OCI-LY7 (cell line): ENCODE data around the gene NDP. TPM values are rescaled to one million over a fixed set of nuclear protein-coding genes. Genes with fewer than 3 reads are reported as not detected.

Experiments
- BruUV-seq: library from RNA; stranded (reverse); fragments of 400-500 nt; replicated peaks from 2 replicates; lab custom pipeline; 2021; lab: Mats Ljungman, UMichigan
- CTCF ChIA-PET: fragments of 300-600 bp; sonication (Branson Sonifier 250); formaldehyde crosslinking; loops from one replicate; lab custom pipeline; 2022; ENCODE audit warnings: antibody characterized with exemption; ENCODE audit not compliant: unreplicated experiment; lab: Charles Lee
- POLR2A ChIA-PET: fragments of 300-600 bp; sonication (Branson Sonifier 250); formaldehyde crosslinking; loops from one replicate; lab custom pipeline; 2022; ENCODE audit warnings: antibody characterized with exemption; lab: Charles Lee
- DNase-seq: peaks from one replicate; pipeline ENCODE4 v3.0.0-alpha.2; 2015; ENCODE audit warnings: low spot score
- H2AFZ ChIP-seq: fragments of 200-600 bp; sonication (generic), shearing (Covaris generic); 2 replicates; pipeline ENCODE4 v1.6.1; 2014; ENCODE audit warnings: mild to moderate bottlenecking, antibody characterized with exemption, low read length, moderate library complexity
- H3K27ac ChIP-seq: fragments of 200-600 bp; sonication (generic); 2 replicates; pipeline ENCODE4 v1.5.1; 2014; ENCODE audit warnings: mixed run types, low read depth, mild to moderate bottlenecking, moderate library complexity, low read length, inconsistent platforms; ENCODE audit not compliant: poor library complexity, severe bottlenecking
- H3K36me3 ChIP-seq: fragments of 200-600 bp; sonication (generic); 2 replicates; pipeline ENCODE4 v1.6.1; 2014; ENCODE audit warnings: mild to moderate bottlenecking, antibody characterized with exemption, low read length, moderate library complexity, mixed read lengths; ENCODE audit not compliant: insufficient read depth
- H3K4me1 ChIP-seq: fragments of 200-600 bp; sonication (generic); 2 replicates; pipeline ENCODE4 v1.5.1; 2014; ENCODE audit warnings: mild to moderate bottlenecking, low read length; ENCODE audit not compliant: insufficient read depth, poor library complexity, severe bottlenecking
- H3K4me2 ChIP-seq: fragments of 200-600 bp; sonication (generic); 2 replicates; pipeline ENCODE4 v1.6.1; 2014; ENCODE audit warnings: mild to moderate bottlenecking, low read length
- H3K4me3 ChIP-seq: fragments of 200-600 bp; sonication (generic); 2 replicates; pipeline ENCODE4 v1.5.1; 2014; ENCODE audit warnings: mild to moderate bottlenecking, low read depth, low read length; ENCODE audit not compliant: poor library complexity, severe bottlenecking
- H3K79me2 ChIP-seq: fragments of 200-600 bp; sonication (generic); 2 replicates; pipeline ENCODE4 v1.6.1; 2016; ENCODE audit warnings: low read depth, mild to moderate bottlenecking, low read length, moderate library complexity, mixed read lengths; ENCODE audit not compliant: insufficient read depth
- H3K9me2 ChIP-seq: fragments of 200-600 bp; sonication (generic); 2 replicates; pipeline ENCODE4 v1.6.1; 2016; ENCODE audit warnings: mild to moderate bottlenecking, low read length, mixed read lengths; ENCODE audit not compliant: insufficient read depth
- H3K9me3 ChIP-seq: fragments of 200-600 bp; sonication (generic); 2 replicates; pipeline ENCODE4 v1.6.1; 2014; ENCODE audit warnings: mild to moderate bottlenecking, mixed run types, low read length, mixed read lengths
- H4K20me1 ChIP-seq: fragments of 200-600 bp; sonication (generic); 2 replicates; pipeline ENCODE4 v1.6.1; 2014; ENCODE audit warnings: mild to moderate bottlenecking, antibody characterized with exemption, low read length, moderate library complexity, mixed read lengths; ENCODE audit not compliant: insufficient read depth
- EZH2phosphoT487 ChIP-seq: fragments of 200-600 bp; sonication (generic); IDR thresholded peaks from 2 replicates; pipeline ENCODE4 v1.6.1; 2018; ENCODE audit warnings: low read depth, borderline replicate concordance, mild to moderate bottlenecking, mixed run types, antibody characterized with exemption, low read length, moderate library complexity, mixed read lengths
- intact Hi-C: fragments of 100-400 bp; cut with micrococcal nuclease; formaldehyde crosslinking; loops from one replicate; pipeline ENCODE4 v1.10.0; 2022; ENCODE audit not compliant: unreplicated experiment
- total RNA-seq, 2 experiments: library from RNA; depleted of rRNA in 1 of 2; stranded (reverse); fragments of >200 nt in 1 of 2; shearing (Covaris generic) in 1 of 2; gene quantifications; 2 replicates each; pipeline ENCODE4 v1.2.3, GENCODE V29; 2014 to 2022
- TF ChIP-seq, protein P1 (sequence below): fragments of 200-600 bp; sonication (generic); conservative IDR thresholded peaks from 2 replicates; pipeline ENCODE4 v1.5.1; 2014; ENCODE audit warnings: mild to moderate bottlenecking, antibody characterized with exemption, low read length, moderate library complexity, mixed read lengths

NDP gene
- total RNA-seq, 2 experiments from 2014 or later, result not detected

DNA sequence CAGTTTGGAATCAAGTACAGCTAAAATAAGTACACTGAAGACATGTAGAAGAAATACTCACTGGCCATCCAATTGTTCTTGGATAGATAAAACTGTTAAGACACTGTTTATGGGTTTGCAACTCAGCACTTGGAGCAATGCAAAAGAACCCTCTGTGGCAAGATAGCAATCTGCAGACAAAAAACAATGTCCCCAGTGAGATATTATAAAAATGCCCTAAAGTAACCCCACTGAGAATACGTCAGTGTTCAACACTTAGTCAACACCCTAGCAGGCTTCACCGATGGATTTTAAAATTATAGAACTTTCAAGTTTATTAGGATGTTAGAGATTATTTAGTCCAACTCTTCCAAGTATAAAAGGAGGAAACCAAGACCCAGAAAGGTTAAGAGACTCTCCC lies 47.5 kb upstream of the NDP start:
- ChIA-PET CTCF (no interaction called here), POLR2A (no interaction called here)
- Histone ChIP-seq H3K4me2 (no peak overlapping the region), H3K27ac (no peak overlapping the region), H3K4me1 (no peaks in the 10 kb centered on the region), H3K9me2 (no peaks in the 10 kb centered on the region), H4K20me1 (no peaks in the 10 kb centered on the region), H2AFZ (no peak overlapping the region), H3K36me3 (no peaks in the 10 kb centered on the region), H3K9me3 (no peaks in the 10 kb centered on the region), H3K79me2 (no peaks in the 10 kb centered on the region), H3K4me3 (no peak overlapping the region)
- no peak for TF ChIP-seq EZH2phosphoT487
- TF ChIP-seq, protein P1, sequence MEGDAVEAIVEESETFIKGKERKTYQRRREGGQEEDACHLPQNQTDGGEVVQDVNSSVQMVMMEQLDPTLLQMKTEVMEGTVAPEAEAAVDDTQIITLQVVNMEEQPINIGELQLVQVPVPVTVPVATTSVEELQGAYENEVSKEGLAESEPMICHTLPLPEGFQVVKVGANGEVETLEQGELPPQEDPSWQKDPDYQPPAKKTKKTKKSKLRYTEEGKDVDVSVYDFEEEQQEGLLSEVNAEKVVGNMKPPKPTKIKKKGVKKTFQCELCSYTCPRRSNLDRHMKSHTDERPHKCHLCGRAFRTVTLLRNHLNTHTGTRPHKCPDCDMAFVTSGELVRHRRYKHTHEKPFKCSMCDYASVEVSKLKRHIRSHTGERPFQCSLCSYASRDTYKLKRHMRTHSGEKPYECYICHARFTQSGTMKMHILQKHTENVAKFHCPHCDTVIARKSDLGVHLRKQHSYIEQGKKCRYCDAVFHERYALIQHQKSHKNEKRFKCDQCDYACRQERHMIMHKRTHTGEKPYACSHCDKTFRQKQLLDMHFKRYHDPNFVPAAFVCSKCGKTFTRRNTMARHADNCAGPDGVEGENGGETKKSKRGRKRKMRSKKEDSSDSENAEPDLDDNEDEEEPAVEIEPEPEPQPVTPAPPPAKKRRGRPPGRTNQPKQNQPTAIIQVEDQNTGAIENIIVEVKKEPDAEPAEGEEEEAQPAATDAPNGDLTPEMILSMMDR, result no peak
- intact Hi-C loops, result no loop called here
- no peak for DNase-seq
- BruUV-seq, result no TSS peak

DNA sequence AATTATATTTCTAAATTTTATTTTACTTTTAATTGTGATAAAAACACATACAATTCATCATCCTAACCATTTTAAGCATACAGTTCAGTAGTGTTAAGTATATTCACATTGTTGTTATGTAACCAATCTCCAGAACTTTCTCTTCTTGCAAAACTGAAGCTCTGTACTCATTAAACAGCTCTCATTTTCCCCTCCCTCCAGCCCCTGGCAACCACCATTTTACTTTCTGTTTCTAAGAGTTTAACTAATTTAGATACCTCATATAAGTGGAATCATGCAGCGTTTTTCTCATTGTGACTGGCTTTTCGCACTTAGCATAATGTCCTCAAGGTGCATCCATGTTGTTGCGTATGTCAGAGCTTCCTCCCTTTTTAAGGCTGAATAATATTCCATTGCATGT lies 46.7 kb upstream of the NDP start:
- Histone ChIP-seq H3K4me2 (no peak overlapping the region), H3K36me3 (no peaks in the 10 kb centered on the region), H3K4me1 (no peaks in the 10 kb centered on the region), H3K27ac (no peak overlapping the region), H2AFZ (no peak overlapping the region), H3K9me3 (no peaks in the 10 kb centered on the region), H4K20me1 (no peaks in the 10 kb centered on the region), H3K9me2 (no peaks in the 10 kb centered on the region), H3K4me3 (no peak overlapping the region), H3K79me2 (no peaks in the 10 kb centered on the region)
- TF ChIP-seq, protein P1, result no peak
- no peak for TF ChIP-seq EZH2phosphoT487
- ChIA-PET POLR2A (interaction anchor here (0.6 kb wide), 1 partner anchor 19 kb away, joined by 3 read pairs; no protein-coding TSS in a partner anchor), CTCF (no interaction called here)
- no peak for DNase-seq
- no TSS peak for BruUV-seq
- intact Hi-C loops, result no loop called here

DNA sequence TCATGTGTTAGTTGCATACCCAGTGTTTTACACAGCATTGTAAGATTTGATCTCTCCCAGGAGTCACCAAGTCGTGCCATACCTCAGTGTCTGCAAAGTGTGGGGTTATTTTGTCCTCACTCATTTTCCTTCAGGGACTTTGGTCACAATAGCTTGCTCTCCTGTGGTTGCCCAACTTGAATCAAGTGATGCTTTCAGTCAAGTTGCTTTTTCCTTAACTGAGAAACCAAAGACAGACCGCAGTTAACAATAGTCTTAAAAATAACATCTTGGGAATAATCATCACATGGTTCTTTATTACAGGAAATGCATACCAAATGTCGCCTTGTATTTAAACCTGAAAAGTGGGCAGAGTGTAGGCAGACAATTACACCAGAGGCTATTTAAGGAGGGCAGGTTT lies 44.5 kb upstream of the NDP start:
- no peak overlapping the region for H3K4me2 ChIP-seq
- H4K20me1 ChIP-seq, result no peaks in the 10 kb centered on the region
- TF ChIP-seq, protein P1, result no peak
- no peak for TF ChIP-seq EZH2phosphoT487
- CTCF ChIA-PET, result no interaction called here
- no peak overlapping the region for H2AFZ ChIP-seq
- DNase-seq, result no peak
- intact Hi-C loops, result no loop called here
- no peaks in the 10 kb centered on the region for H3K4me1 ChIP-seq
- no peaks in the 10 kb centered on the region for H3K9me2 ChIP-seq
- no peak overlapping the region for H3K4me3 ChIP-seq
- no peak overlapping the region for H3K27ac ChIP-seq
- no TSS peak for BruUV-seq
- POLR2A ChIA-PET, result no interaction called here
- no peaks in the 10 kb centered on the region for H3K36me3 ChIP-seq
- H3K9me3 ChIP-seq, result no peaks in the 10 kb centered on the region
- no peaks in the 10 kb centered on the region for H3K79me2 ChIP-seq
